ENCODE results near the gene TTC6. TPM values are rescaled to one million over a fixed set of nuclear protein-coding genes. Genes with fewer than 3 reads are reported as not detected.

The TTC6 gene
- total RNA-seq, 1 donor from 2014 or later: 39.3 TPM

DNA sequence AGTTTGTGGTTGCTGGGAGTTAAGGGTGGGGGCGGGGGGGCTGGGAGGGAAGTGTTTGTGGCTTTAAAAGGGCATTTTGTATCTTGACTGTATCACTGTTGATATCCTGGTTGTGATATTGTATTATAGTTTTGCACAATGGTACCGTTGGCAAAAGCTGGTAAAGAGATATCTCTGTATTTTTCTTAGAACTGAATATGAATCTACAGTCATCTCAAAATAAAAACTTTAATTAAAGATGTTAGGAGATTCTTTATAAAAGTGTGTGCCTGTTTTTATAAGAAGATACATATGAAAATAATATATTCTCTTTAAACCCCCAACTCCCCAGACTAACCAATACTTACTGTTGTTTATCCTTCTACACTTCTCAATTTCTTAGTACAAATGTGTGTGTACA, 43.2 kb downstream of the TTC6 start:
- DNase-seq (ENCODE audit: low spot score, unreplicated experiment): no peak
- Mint-ChIP-seq H3K9me3 (ENCODE audit: low read depth) (peaks cover 3% of the 10 kb centered on the region), H3K27me3 (no peaks in the 10 kb centered on the region), H3K4me1 (ENCODE audit: low read depth) (no peaks in the 10 kb centered on the region), H3K4me3 (ENCODE audit: low read depth) (no peak overlapping the region), H3K36me3 (ENCODE audit: insufficient read depth) (peaks cover 26% of the 10 kb centered on the region), H3K27ac (no peak overlapping the region)
- TF ChIP-seq, protein P1, sequence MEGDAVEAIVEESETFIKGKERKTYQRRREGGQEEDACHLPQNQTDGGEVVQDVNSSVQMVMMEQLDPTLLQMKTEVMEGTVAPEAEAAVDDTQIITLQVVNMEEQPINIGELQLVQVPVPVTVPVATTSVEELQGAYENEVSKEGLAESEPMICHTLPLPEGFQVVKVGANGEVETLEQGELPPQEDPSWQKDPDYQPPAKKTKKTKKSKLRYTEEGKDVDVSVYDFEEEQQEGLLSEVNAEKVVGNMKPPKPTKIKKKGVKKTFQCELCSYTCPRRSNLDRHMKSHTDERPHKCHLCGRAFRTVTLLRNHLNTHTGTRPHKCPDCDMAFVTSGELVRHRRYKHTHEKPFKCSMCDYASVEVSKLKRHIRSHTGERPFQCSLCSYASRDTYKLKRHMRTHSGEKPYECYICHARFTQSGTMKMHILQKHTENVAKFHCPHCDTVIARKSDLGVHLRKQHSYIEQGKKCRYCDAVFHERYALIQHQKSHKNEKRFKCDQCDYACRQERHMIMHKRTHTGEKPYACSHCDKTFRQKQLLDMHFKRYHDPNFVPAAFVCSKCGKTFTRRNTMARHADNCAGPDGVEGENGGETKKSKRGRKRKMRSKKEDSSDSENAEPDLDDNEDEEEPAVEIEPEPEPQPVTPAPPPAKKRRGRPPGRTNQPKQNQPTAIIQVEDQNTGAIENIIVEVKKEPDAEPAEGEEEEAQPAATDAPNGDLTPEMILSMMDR (IDR thresholded peaks at IDR 0.05; ENCODE audit: unreplicated experiment): no peak

GRCh38 chr14:37641117-37641516, 45.7 kb downstream of the TTC6 start:
- no peaks in the 10 kb centered on the region for H3K27me3 Mint-ChIP-seq
- H3K9me3 Mint-ChIP-seq (ENCODE audit: low read depth): peaks cover 3% of the 10 kb centered on the region
- TF ChIP-seq, protein P1 (IDR thresholded peaks at IDR 0.05; ENCODE audit: unreplicated experiment): no peak
- H3K36me3 Mint-ChIP-seq (ENCODE audit: insufficient read depth): peaks cover 10% of the 10 kb centered on the region
- no peak for DNase-seq (ENCODE audit: low spot score, unreplicated experiment)
- no peak overlapping the region for H3K4me3 Mint-ChIP-seq (ENCODE audit: low read depth)
- H3K4me1 Mint-ChIP-seq (ENCODE audit: low read depth): no peaks in the 10 kb centered on the region
- no peak overlapping the region for H3K27ac Mint-ChIP-seq

DNA sequence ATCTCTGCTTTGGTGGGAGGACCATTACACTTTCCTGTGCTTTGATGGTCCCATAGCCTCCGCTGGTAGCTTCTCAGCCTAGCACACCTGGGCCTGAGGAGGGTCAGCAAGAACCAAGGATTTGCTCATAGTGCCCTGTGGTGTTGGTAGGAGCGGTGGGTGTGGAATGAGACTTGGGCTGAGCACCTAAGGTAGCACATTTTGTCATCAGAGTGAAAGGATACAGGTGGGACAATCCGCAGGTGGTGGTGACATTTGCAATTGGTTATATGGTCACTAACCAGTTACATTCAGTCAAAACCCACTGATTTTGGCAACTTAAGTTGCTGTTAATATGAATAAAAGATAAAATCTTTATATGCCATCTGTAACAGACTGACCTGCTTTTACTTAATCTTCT, 46.7 kb downstream of the TTC6 start:
- Mint-ChIP-seq H3K36me3 (ENCODE audit: insufficient read depth) (peaks cover 5% of the 10 kb centered on the region), H3K27ac (no peak overlapping the region), H3K27me3 (no peaks in the 10 kb centered on the region), H3K9me3 (ENCODE audit: low read depth) (no peaks in the 10 kb centered on the region), H3K4me1 (ENCODE audit: low read depth) (no peaks in the 10 kb centered on the region), H3K4me3 (ENCODE audit: low read depth) (no peak overlapping the region)
- no peak for DNase-seq (ENCODE audit: low spot score, unreplicated experiment)
- TF ChIP-seq, protein P1 (IDR thresholded peaks at IDR 0.05; ENCODE audit: unreplicated experiment): no peak

- TF ChIP-seq, protein P1 (IDR thresholded peaks at IDR 0.05; ENCODE audit: unreplicated experiment): no peak
- Mint-ChIP-seq H3K4me3 (ENCODE audit: low read depth) (no peak overlapping the region), H3K9me3 (ENCODE audit: low read depth) (no peaks in the 10 kb centered on the region), H3K27me3 (no peaks in the 10 kb centered on the region), H3K36me3 (ENCODE audit: insufficient read depth) (peaks cover 3% of the 10 kb centered on the region), H3K4me1 (ENCODE audit: low read depth) (no peaks in the 10 kb centered on the region), H3K27ac (no peak overlapping the region)
- no peak for DNase-seq (ENCODE audit: low spot score, unreplicated experiment)
These were observed 48.3 kb downstream of the TTC6 start for GRCh38 chr14:37643701-37644100.

Other genes starting within 250 kb of the TTC6 start
- gene FOXA1, start 380 bp upstream of the TTC6 start, total RNA-seq: 187 and 196 TPM in 2 replicates